Right kidney (tissue), 1 donor: ENCODE measurements around the gene KCNAB2.

Experiments
- DNase-seq: peaks from one replicate; pipeline ENCODE4 v3.0.0-alpha.2; 2016

The KCNAB2 gene

GRCh38 chr1:6109688-6110087 lies 64.0 kb downstream of the KCNAB2 start:
- DNase-seq, result no peak

- DNase-seq, result no peak
These were observed 64.6 kb downstream of the KCNAB2 start for GRCh38 chr1:6110326-6110725.

- no peak for DNase-seq
These were observed 65.9 kb downstream of the KCNAB2 start for GRCh38 chr1:6111571-6111970.

GRCh38 chr1:6111991-6112689 lies 66.5 kb downstream of the KCNAB2 start:
- no peak for DNase-seq

- no peak for DNase-seq
These were observed 67.0 kb downstream of the KCNAB2 start for GRCh38 chr1:6112690-6113005.

GRCh38 chr1:6113116-6113515 lies 67.4 kb downstream of the KCNAB2 start:
- DNase-seq, result no peak

- no peak for DNase-seq
These were observed 68.1 kb downstream of the KCNAB2 start for GRCh38 chr1:6113745-6114144.

- no peak for DNase-seq
These were observed 70.4 kb downstream of the KCNAB2 start for GRCh38 chr1:6116137-6116536.

- DNase-seq, result no peak
These were observed 71.4 kb downstream of the KCNAB2 start for GRCh38 chr1:6117064-6117463.

- no peak for DNase-seq
These were observed 71.9 kb downstream of the KCNAB2 start for GRCh38 chr1:6117624-6118023.

- DNase-seq, result no peak
These were observed 72.7 kb downstream of the KCNAB2 start for GRCh38 chr1:6118415-6118814.

GRCh38 chr1:6121021-6121421 lies 75.3 kb downstream of the KCNAB2 start:
- no peak for DNase-seq

GRCh38 chr1:6121651-6122370 lies 76.1 kb downstream of the KCNAB2 start:
- no peak for DNase-seq

GRCh38 chr1:6123083-6123482 lies 77.4 kb downstream of the KCNAB2 start:
- DNase-seq, result no peak

GRCh38 chr1:6123816-6124215 lies 78.1 kb downstream of the KCNAB2 start:
- no peak for DNase-seq

GRCh38 chr1:6124341-6124740 lies 78.7 kb downstream of the KCNAB2 start:
- DNase-seq, result no peak

- DNase-seq, result no peak
These were observed 79.2 kb downstream of the KCNAB2 start for GRCh38 chr1:6124746-6125365.

- DNase-seq, result no peak
These were observed 79.7 kb downstream of the KCNAB2 start for GRCh38 chr1:6125366-6125765.

- DNase-seq, result no peak
These were observed 80.3 kb downstream of the KCNAB2 start for GRCh38 chr1:6126028-6126427.

- DNase-seq, result no peak
These were observed 80.9 kb downstream of the KCNAB2 start for GRCh38 chr1:6126521-6127067.

- peak; percentile 65 for DNase-seq
These were observed 82.0 kb downstream of the KCNAB2 start for GRCh38 chr1:6127587-6128163.

- DNase-seq, result no peak
These were observed 82.8 kb downstream of the KCNAB2 start for GRCh38 chr1:6128276-6129081.
